BLaER1 (cell line): ENCODE measurements around the gene RASA1.

Experiments
- H3K27ac ChIP-seq: shearing (Covaris generic); formaldehyde crosslinking; 2 replicates; pipeline ENCODE4 v1.8.1; 2022
- H3K27me3 ChIP-seq: shearing (Covaris generic); formaldehyde crosslinking; 2 replicates; pipeline ENCODE4 v1.8.1; 2022
- H3K36me3 ChIP-seq: shearing (Covaris generic); formaldehyde crosslinking; 2 replicates; pipeline ENCODE4 v1.8.1; 2022
- H3K4me1 ChIP-seq: shearing (Covaris generic); formaldehyde crosslinking; 2 replicates; pipeline ENCODE4 v1.8.1; 2022
- H3K4me2 ChIP-seq: shearing (Covaris generic); formaldehyde crosslinking; 2 replicates; pipeline ENCODE4 v1.8.1; 2022
- H3K4me3 ChIP-seq: shearing (Covaris generic); formaldehyde crosslinking; 2 replicates; pipeline ENCODE4 v1.8.1; 2022
- H3K9ac ChIP-seq: shearing (Covaris generic); formaldehyde crosslinking; 2 replicates; pipeline ENCODE4 v1.8.1; 2022
- H3K9me3 ChIP-seq: shearing (Covaris generic); formaldehyde crosslinking; 2 replicates; pipeline ENCODE4 v1.8.1; 2022
- H4K20me1 ChIP-seq: shearing (Covaris generic); formaldehyde crosslinking; 2 replicates; pipeline ENCODE4 v1.8.1; 2022
- Cebpa-rat ChIP-seq: shearing (Covaris generic); IDR thresholded peaks from 2 replicates; pipeline ENCODE4 v1.8.1; 2022

RASA1 gene

DNA sequence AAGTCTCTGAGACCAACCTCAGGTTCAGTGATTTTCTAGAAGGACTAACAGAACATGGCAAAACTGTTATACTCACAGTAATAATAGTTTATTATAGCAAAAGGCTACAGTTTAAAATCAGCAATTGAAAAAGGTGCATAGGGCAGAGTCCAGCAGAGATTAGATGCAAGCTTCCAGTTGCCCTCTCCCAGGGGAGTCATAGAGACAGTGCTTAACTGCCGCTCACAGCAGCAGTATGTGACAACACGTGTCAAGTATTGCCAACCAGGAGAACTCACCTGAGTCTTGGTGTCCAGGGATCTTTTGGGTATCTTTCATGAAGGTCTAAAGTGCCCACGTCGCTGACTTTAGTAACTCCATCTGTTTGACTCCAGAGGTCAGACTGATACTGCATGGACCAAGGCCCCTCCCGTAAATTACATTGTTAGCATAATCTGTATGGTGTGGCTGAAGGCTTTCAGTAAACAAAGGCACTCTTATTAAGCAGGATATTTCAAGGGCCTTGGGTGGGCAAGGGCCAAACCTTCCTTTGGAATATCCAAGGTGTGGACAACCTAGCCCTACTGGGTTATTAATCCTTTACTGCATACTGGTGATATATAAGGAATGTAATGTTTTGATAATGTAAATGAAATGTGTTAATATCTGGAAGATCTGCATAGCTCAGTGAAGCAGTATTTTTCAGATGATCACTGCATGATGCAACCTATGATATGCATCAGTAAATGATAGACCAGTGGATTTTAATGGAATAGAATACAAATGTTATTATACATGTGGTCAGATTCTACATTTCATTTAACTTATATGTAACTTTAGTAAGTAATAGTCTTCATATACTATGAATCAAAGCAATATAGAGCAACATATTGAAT, 44.0 kb downstream of the RASA1 start:
- Histone ChIP-seq H3K4me1 (peaks cover 14% of the 10 kb centered on the region), H3K27ac (no peak overlapping the region), H3K27me3 (no peaks in the 10 kb centered on the region), H3K4me2 (no peak overlapping the region), H3K36me3 (peaks cover 12% of the 10 kb centered on the region), H4K20me1 (peaks cover 70% of the 10 kb centered on the region), H3K9ac (no peak overlapping the region), H3K9me3 (peaks cover under 1% of the 10 kb centered on the region; the same call in 1 of the 2 replicates), H3K4me3 (no peak overlapping the region)
- TF ChIP-seq Cebpa-rat, result no peak

DNA sequence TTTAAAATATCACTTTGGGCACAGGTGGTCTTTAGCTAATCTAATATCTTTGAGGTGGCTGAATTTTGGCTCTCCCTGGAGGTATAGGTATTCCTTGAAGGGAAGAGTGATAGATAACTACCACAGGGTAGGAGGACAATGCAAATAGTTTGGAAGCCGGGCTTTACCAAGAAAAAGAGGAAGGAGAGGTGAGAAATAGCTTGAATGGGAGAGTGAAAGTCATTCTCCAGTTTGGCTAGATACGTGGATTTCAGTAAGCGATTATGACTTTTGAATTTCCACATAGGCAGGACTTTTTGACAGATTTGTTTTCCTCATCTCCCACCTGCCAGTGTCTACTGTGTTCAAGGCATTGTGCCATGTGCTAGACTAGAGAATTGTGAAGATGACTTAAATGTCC, 45.5 kb downstream of the RASA1 start:
- H3K4me2 ChIP-seq, result no peak overlapping the region
- H3K36me3 ChIP-seq, result peaks cover 21% of the 10 kb centered on the region
- H3K9me3 ChIP-seq, result peaks cover 15% of the 10 kb centered on the region
- no peaks in the 10 kb centered on the region for H3K27me3 ChIP-seq
- H3K4me3 ChIP-seq, result no peak overlapping the region
- TF ChIP-seq Cebpa-rat, result no peak
- no peak overlapping the region for H3K27ac ChIP-seq
- H3K9ac ChIP-seq, result no peak overlapping the region
- H4K20me1 ChIP-seq, result peaks cover 63% of the 10 kb centered on the region
- peaks cover under 1% of the 10 kb centered on the region for H3K4me1 ChIP-seq

DNA sequence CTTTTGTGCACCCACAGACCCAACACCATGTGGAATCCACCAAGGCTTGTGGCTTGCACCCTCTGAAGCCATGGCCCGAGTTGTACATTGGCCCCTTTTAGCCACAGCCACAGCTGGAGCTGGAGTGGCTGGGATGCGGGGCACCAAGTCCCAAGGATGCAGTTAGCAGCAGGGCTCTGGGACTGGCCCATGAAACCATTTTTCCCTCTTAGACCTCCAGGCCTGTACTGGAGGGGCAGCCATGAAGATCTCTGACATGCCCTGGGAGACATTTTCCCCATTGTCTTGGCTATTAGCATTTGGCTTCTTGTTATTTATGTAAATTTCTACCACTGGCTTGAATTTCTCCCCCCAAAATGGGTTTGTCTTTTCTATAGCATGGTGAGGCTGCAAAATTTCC, 51.8 kb downstream of the RASA1 start:
- TF ChIP-seq Cebpa-rat, result no peak
- H3K4me3 ChIP-seq, result no peak overlapping the region
- no peak overlapping the region for H3K27ac ChIP-seq
- H3K4me1 ChIP-seq, result no peaks in the 10 kb centered on the region
- H3K9me3 ChIP-seq, result peaks cover 35% of the 10 kb centered on the region
- peaks cover 50% of the 10 kb centered on the region for H3K36me3 ChIP-seq
- no peak overlapping the region for H3K9ac ChIP-seq
- H3K4me2 ChIP-seq, result no peak overlapping the region
- H4K20me1 ChIP-seq, result peaks cover 47% of the 10 kb centered on the region
- no peaks in the 10 kb centered on the region for H3K27me3 ChIP-seq

DNA sequence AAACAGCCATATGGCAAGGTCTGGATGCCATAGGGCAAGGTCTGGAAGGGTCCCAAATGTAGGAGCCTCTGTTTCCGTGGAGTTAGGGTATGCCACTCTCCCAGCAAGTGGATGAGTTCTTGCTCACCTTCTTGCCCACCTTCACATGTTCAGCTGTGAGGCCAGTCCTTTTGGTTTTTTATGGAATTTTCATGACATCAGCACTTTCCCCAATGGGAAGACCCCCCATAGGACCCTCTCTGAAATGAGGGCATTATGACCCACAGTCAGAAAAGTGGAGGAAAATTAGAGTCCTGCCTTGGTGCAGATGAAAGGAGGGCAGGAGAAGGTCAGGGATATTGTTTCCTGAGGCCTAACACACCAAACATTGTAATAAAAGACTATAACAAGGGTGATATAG, 53.9 kb downstream of the RASA1 start:
- peaks cover 47% of the 10 kb centered on the region for H3K36me3 ChIP-seq
- no peak overlapping the region for H3K27ac ChIP-seq
- H4K20me1 ChIP-seq, result peaks cover 60% of the 10 kb centered on the region
- TF ChIP-seq Cebpa-rat, result no peak
- H3K4me3 ChIP-seq, result no peak overlapping the region
- H3K27me3 ChIP-seq, result no peaks in the 10 kb centered on the region
- no peak overlapping the region for H3K4me2 ChIP-seq
- no peak overlapping the region for H3K9ac ChIP-seq
- no peaks in the 10 kb centered on the region for H3K4me1 ChIP-seq
- peaks cover 35% of the 10 kb centered on the region for H3K9me3 ChIP-seq

DNA sequence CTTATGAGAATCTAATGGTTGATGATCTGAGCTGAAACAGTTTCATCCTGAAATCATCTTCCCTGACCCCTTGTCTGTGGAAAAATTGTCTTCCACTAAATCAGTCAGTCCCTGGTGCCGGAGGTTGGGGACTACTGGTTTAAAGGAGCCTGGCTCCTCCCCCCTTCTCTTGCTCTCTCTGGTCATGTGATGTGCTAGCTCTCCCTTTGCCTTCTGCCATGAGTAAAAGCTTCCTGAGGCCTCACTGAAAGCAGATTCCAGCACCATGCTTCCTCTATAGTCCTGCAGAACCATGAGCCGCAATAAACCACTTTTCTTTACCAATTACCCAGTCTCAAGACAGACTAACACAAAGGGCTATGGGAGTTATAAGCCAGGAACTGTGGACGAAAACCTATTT, 54.7 kb downstream of the RASA1 start:
- H3K9me3 ChIP-seq, result peaks cover 28% of the 10 kb centered on the region
- H3K36me3 ChIP-seq, result peaks cover 43% of the 10 kb centered on the region
- no peak overlapping the region for H3K4me3 ChIP-seq
- no peaks in the 10 kb centered on the region for H3K4me1 ChIP-seq
- H3K9ac ChIP-seq, result no peak overlapping the region
- no peak overlapping the region for H3K4me2 ChIP-seq
- H3K27ac ChIP-seq, result no peak overlapping the region
- TF ChIP-seq Cebpa-rat, result no peak
- H4K20me1 ChIP-seq, result peaks cover 68% of the 10 kb centered on the region
- H3K27me3 ChIP-seq, result no peaks in the 10 kb centered on the region

DNA sequence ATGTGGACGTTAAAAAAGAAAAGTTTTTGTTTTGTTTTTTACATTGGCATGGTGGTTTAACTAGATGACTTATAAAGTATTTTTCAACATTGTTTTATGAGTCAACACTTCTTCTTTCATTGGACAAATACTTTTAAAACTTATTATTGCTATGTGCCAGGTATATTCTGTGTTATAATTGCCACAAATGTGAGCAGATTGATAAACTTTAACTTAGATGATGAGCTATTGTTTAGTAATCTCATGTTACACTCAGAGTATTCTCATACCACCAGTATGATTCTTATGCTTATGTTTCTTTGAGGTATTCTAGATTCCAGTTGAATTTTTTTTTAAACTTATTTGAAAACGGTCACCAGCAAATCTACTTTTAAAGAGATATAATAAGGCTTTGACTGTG, 60.3 kb downstream of the RASA1 start:
- Histone ChIP-seq H3K36me3 (no peaks in the 10 kb centered on the region), H3K4me1 (no peaks in the 10 kb centered on the region), H3K27ac (no peak overlapping the region), H3K9me3 (no peaks in the 10 kb centered on the region), H3K4me2 (no peak overlapping the region), H3K27me3 (no peaks in the 10 kb centered on the region), H4K20me1 (peaks cover 63% of the 10 kb centered on the region), H3K4me3 (no peak overlapping the region), H3K9ac (no peak overlapping the region)
- TF ChIP-seq Cebpa-rat, result no peak

DNA sequence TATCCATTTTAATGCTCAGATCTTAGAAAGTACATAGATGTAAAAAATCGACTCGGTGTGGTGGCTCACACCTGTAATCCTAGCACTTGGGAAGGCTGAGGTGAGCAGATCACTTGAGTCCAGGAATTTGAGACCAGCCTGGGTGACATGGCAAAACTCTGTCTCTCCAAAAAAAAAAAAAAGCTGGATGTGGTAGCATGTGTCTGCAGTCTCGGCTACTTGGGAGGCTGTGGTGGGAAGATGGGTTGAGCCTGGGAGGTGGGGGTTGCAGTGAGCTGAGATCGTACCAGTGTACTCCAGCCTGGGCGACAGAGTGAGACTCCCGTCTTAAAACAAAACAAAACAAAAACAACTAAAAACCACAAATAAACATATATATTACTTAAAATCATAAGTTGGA, 61.4 kb downstream of the RASA1 start:
- Histone ChIP-seq H3K4me3 (no peak overlapping the region), H3K4me1 (no peaks in the 10 kb centered on the region), H3K9ac (no peak overlapping the region), H4K20me1 (peaks cover 52% of the 10 kb centered on the region), H3K36me3 (peaks cover 8% of the 10 kb centered on the region), H3K27me3 (no peaks in the 10 kb centered on the region), H3K27ac (no peak overlapping the region), H3K9me3 (no peaks in the 10 kb centered on the region), H3K4me2 (no peak overlapping the region)
- TF ChIP-seq Cebpa-rat, result no peak

DNA sequence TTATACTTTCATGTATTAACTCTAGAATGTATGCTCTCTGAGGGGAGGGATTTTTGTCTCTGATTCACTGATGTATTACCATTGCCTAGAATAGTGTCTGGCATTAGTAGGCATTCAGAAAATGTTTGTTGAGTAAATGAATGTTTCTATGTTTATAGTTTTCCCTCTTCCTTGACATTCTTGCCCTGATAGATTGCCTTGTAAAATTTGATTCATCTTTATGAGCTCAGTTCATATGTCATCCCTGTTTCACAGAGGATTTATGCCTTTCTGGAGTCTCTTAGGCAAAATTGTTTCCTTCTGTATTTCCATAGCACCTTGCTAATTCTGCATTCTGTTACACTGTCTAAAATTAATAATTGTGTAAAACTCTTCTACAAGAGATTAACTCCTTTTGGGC, 72.3 kb downstream of the RASA1 start:
- H3K9me3 ChIP-seq, result peaks cover 8% of the 10 kb centered on the region; the same call in 1 of the 2 replicates
- H3K27ac ChIP-seq, result no peak overlapping the region
- H3K4me3 ChIP-seq, result no peak overlapping the region
- peaks cover 49% of the 10 kb centered on the region for H3K36me3 ChIP-seq
- no peak overlapping the region for H3K9ac ChIP-seq
- TF ChIP-seq Cebpa-rat, result no peak
- H3K4me1 ChIP-seq, result peaks cover 11% of the 10 kb centered on the region
- H3K4me2 ChIP-seq, result no peak overlapping the region
- H3K27me3 ChIP-seq, result no peaks in the 10 kb centered on the region
- H4K20me1 ChIP-seq, result no peaks in the 10 kb centered on the region

DNA sequence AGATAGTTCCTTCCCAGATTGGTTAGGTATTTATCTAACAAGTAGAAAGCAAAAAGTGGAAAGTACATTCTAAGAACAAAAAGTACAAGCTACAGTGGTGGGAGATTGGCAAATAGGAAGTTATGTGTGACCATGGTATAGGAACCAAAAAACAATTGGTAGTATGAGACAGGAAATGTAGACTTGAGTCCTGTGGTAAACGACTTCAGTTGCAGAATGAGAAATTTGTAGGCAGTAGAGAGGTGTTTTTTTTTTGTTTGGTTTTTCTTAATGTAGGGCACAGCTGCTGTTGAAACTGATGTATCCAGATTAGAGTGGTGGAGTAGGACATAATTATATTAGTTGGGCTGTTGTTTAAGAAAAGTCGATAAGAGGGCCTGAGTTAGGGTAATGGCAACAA, 73.0 kb downstream of the RASA1 start:
- no peak overlapping the region for H3K9ac ChIP-seq
- no peak overlapping the region for H3K4me3 ChIP-seq
- no peak overlapping the region for H3K27ac ChIP-seq
- H4K20me1 ChIP-seq, result no peaks in the 10 kb centered on the region
- H3K27me3 ChIP-seq, result no peaks in the 10 kb centered on the region
- peak overlapping the region; percentile 24; the same call in 1 of the 2 replicates for H3K4me2 ChIP-seq
- peaks cover 8% of the 10 kb centered on the region; the same call in 1 of the 2 replicates for H3K9me3 ChIP-seq
- peaks cover 44% of the 10 kb centered on the region for H3K36me3 ChIP-seq
- no peak for TF ChIP-seq Cebpa-rat
- peaks cover 11% of the 10 kb centered on the region for H3K4me1 ChIP-seq

DNA sequence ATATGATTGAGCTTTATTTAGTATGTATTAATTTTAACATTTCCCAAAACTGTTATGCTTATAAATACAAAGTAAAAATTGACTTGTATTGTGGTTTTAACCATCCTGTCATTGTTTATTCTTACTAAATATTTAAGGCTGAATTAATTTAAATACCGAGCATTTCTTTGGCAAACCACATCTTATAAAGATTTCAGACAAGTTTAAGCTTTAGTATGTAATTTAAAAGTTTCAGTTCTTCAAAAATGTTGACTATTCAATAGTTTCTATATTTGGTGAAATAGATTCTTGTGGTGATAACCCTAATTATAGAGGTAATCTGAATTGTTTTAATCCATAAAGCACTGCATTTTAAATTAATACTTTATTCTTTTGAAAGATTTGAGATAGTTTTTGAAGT, 79.6 kb downstream of the RASA1 start:
- peaks cover 36% of the 10 kb centered on the region for H3K36me3 ChIP-seq
- no peak overlapping the region for H3K27ac ChIP-seq
- no peak for TF ChIP-seq Cebpa-rat
- H4K20me1 ChIP-seq, result no peaks in the 10 kb centered on the region
- no peak overlapping the region for H3K4me3 ChIP-seq
- no peak overlapping the region for H3K4me2 ChIP-seq
- peaks cover 8% of the 10 kb centered on the region; the same call in 1 of the 2 replicates for H3K9me3 ChIP-seq
- H3K27me3 ChIP-seq, result no peaks in the 10 kb centered on the region
- no peaks in the 10 kb centered on the region for H3K4me1 ChIP-seq
- H3K9ac ChIP-seq, result no peak overlapping the region
